ENCODE measurements around the gene GPA33.
A peak's percentile ranks its signal among the peaks of the same experiment; 100 is the strongest.

The GPA33 gene

DNA sequence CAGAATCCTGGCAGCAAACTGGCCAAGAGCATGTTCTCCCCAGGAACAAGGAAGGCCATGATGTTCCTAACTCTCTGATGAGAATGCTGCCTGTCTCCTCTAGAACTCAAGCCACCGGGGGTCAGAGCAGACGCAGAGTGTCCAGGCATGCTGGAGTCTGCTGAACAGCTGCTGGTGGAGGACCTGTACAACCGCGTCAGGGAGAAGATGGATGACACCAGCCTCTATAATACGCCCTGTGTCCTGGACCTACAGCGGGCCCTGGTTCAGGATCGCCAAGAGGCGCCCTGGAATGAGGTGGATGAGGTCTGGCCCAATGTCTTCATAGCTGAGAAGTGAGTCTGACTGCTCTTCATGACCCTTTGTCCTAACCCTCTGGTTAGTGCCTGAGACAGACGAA is 27.0 kb upstream of the GPA33 start:
- DNase-seq: no peak

GRCh38 chr1:167116174-167116573 is 26.0 kb upstream of the GPA33 start:
- no peak for DNase-seq

DNA sequence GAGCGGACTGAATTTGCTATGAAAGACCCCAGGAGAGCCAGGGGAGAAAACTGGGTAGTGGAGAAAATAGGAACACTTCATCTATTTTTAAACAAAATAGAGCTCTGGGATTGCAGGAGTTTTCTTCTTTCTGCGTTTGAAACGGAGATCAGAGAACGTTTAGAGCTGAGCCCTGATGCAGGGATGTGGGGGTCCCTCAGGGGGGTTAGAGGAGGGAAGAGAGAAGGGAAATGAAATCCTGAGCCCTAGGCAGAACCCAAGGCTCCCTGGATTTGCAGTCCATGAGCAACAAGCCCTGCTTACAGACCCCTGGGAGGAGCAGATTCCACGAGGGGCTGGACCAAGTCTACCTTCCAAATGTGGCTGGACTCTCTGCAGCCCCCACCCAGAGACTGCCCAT is 25.5 kb upstream of the GPA33 start:
- no peak for DNase-seq

GRCh38 chr1:167114725-167115124 is 24.5 kb upstream of the GPA33 start:
- DNase-seq: no peak

- no peak for DNase-seq
Observed at GRCh38 chr1:167111868-167112709, 21.9 kb upstream of the GPA33 start.

DNA sequence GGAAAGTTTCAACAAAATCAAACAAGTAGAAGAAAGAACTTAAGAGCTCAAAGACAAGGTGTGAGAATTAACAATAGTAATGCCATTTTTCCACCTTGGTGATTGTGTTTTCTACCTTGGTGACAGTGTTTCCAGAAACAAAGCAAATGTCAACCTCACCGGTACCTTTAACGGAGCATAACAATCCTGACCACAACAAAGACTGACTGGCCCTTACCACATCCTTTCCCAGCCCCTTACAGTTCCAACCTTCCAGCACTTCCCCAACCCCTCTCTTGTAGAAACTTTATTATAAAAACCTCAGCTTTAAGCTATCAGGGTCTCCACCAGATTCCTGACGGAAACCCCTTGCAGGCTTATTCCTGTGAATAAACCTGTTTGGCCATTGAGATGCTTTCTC is 20.4 kb upstream of the GPA33 start:
- no peak for DNase-seq

DNA sequence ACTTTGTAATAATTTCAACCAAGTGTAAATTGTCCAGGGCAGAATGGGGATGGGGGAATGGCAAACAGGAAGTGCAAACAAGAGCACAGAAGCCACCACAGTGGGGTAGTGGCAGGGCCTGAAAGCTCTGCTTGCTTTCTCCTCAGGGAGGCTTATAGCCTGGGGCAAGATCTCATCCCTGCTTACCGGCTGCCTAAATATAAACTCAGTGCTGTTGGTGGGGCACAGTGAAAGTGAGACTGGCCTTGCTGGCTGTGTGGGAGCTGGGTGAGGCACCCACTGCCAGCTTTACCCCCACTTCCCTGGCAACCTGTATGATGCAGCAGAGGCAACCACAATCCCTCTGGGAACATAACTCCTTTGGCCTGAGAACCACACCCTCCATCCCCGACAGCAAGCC is 18.9 kb upstream of the GPA33 start:
- no peak for DNase-seq

DNA sequence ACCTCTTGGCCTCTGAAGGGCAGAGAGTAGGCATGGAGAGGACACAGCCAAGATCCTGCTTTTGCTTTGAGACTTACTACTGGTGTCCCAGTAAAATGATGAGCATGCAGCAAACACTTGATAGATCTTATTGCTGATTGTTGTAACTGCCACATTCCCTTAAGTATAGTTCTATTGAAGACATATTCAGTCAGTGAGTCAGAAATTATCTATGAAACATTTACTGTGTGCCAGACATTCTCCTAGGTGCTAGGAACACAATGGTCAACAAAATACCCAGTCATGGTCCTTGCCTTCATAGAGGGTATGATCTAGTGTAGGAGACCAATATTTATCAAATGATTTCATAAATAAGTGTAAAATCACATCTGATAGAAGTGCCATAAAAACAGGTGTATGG is 17.3 kb upstream of the GPA33 start:
- no peak for DNase-seq

DNA sequence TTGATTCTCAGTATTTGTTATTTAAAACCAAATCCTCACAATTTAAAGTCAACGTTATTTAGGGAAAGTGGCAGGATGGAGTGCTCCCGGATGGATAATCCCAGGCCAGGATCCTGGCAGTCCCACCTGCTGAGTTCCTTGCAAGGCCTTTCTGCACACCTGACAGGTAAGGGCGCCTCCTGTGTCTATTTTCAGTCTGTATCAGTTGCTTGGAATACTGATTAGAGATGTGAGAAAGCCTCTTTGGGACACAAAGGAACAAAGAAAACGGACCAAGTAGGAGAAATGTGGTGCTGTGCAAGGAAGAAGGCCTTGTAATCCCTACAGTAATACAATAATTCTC is 15.9 kb upstream of the GPA33 start:
- DNase-seq: no peak

GRCh38 chr1:167105271-167106118 is 15.3 kb upstream of the GPA33 start:
- no peak for DNase-seq

DNA sequence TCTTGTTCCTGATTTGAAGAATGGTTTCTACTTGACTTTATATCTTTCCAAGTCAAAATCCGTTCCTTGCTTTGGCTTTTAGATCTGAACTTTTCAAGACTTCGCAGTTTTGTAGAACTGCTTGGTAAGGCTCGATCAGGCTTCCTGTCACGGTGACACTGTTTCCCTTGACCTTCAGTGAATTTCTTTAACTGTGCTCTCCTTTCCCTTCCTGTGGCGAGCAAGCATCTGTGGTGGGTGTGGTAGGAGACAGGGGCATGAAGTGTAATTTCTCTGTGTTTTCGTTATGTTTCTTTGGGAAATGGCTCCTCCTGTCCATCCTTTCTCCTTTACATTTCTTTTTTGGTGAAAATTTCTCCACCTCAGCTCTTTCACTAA is 14.1 kb upstream of the GPA33 start:
- no peak for DNase-seq

DNA sequence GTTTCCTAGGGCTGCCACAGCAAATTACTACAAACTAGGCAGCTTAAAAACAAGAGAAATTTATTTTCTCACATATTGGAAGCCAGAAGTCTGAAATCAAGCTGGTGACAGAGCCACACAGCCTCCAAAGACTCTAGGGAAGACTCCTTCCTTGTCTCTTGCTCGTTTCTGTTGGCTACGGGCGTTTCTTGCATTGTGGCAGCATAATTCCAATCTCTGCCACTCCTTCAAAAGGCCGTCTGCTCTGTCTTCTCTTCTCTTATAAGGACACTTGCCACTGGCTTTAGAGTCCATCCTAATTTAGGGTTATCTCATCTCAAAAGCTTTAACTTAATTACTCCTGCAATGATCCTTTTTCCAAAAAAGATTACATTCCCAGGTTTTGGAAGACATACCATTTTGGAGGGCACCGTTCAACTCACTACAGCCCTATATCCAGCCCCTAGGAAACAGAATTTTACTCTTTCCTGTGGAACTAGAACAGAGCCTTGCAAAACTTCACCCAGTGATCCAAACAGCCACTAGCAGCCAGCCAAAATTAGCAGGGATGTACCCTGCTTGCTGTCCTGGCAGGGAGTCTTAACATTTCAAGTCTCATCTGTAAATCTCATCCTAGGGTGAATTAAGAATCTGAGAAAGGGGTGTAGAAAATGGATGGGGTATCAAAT is 12.9 kb upstream of the GPA33 start:
- no peak for DNase-seq

DNA sequence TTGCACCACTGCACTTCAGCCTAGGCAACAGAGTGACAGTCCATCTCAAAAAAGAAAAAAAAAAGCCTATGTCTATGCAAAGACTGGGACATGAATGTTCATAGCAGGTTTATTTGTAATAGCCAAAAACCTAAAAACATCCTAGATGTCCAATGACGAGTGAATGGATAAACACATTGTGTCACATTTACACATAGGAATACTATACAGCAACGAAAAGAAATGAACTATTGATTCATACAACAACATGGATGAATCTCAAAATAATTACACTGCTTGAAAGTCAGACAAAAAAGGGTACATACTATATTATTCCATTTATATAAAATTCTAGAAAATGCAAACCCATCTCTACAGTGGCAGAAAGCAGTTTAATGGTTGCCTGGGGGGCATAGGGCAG is 11.6 kb upstream of the GPA33 start:
- no peak for DNase-seq

GRCh38 chr1:167100730-167101129 is 10.6 kb upstream of the GPA33 start:
- no peak for DNase-seq

- DNase-seq: no peak
Observed at GRCh38 chr1:167099851-167100250, 9.7 kb upstream of the GPA33 start.

DNA sequence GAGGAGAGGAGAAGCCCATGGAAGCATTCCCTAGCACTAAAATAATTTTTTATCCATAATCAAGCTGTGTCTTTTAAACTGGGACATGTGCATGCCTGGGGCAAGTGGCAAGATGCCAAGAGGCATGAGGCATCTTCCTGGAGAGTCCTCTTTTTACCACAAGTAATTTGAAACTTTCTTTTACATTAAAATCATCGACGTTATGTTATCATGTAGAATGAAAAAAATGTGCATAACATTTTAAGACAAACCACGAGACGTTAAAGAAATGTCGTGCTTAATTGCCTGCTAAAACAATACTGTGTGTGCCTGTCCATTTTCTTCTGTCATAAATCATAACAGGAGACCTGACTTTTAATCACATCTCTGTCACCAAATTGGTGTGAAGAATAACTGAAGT is 5.2 kb upstream of the GPA33 start:
- DNase-seq: peak; percentile 88

GRCh38 chr1:167094690-167095089 is 4.5 kb upstream of the GPA33 start:
- peak; percentile 1 for DNase-seq

- DNase-seq: no peak
Observed at GRCh38 chr1:167093846-167094516, 3.8 kb upstream of the GPA33 start, which contains the start of gene STYXL2. TSS of gene STYXL2 (plus strand) at chr1:167094075. CDS start at chr1:167094850, 775 bp downstream.

- no peak for DNase-seq
Observed at GRCh38 chr1:167092653-167093052, 2.5 kb upstream of the GPA33 start.

DNA sequence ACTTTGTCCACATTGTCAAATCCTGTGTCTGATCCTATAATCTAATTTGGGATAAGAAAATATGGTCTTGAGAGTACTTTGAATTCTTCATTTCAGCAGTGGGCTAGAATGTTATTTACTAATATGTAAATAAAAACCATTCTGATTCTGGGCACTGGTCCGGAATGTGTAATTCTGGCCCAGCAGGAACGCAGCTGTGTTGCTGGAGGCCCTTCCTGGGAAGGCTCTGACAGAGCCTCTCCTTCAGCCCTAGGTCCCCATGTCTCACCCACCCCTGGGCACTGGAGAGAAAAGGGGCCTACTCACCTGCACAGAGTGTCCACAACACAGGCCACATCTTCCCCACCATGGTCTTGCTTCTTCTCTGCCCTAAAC is 251 bp downstream of the GPA33 start:
- no peak for DNase-seq

GRCh38 chr1:167088746-167089417 is 1.3 kb downstream of the GPA33 start:
- DNase-seq: no peak

DNA sequence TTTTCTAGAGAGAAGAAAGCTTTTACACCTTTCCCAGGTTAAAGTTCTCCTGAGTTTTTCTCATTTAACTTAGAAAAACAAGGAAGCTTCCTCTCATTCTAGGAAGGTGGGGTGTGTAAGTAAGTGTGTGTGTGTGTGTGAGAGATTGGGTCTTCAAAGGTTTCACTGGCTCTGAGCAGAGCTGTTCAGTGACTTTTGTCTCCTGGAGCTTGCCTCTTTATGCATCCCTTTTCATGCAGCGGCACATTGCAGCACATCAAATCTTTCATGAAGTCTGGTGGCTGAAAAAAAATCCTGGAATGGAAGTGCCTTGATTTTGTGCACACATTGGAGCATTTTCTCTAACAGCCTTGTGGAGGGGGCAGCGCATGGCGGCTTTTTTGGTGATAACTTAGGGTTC is 3.4 kb downstream of the GPA33 start:
- DNase-seq: no peak

All from fibroblast of skin of scalp (primary cell).